Muscle of leg (tissue), 16 donors: ENCODE data around the gene LRATD1. TPM values are rescaled to one million over a fixed set of nuclear protein-coding genes. Genes with fewer than 3 reads are reported as not detected.
A peak's percentile ranks its signal among the peaks of the same experiment; 100 is the strongest.

Experiments
- DNase-seq: peaks from one replicate; pipeline ENCODE4 v3.0.0; 2013
- H3K27ac ChIP-seq: one replicate; pipeline ENCODE4 v1.5.1; 2013; ENCODE audit warnings: mild to moderate bottlenecking, low read length, control low read depth
- H3K27me3 ChIP-seq: one replicate; pipeline ENCODE4 v1.6.1; 2013; ENCODE audit warnings: low read length; ENCODE audit not compliant: control insufficient read depth, insufficient read depth
- H3K36me3 ChIP-seq: one replicate; pipeline ENCODE4 v1.6.1; 2013; ENCODE audit warnings: low read length; ENCODE audit not compliant: control insufficient read depth, insufficient read depth
- H3K4me1 ChIP-seq: one replicate; pipeline ENCODE4 v1.6.1; 2013; ENCODE audit warnings: low read length; ENCODE audit not compliant: control insufficient read depth, insufficient read depth
- H3K4me3 ChIP-seq: one replicate; pipeline ENCODE4 v1.5.1; 2013; ENCODE audit warnings: low read length, control low read depth
- H3K9me3 ChIP-seq: replicated peaks from 2 replicates; pipeline ENCODE4 v1.6.1; 2013; ENCODE audit warnings: low read depth, low read length; ENCODE audit not compliant: control insufficient read depth
- WGBS: methylation state at CpG from one replicate; pipeline ENCODE4 v1.1.5; 2013; ENCODE audit warnings: missing lambda C conversion rate; ENCODE audit not compliant: insufficient coverage; 5-methylcytosine and 5-hydroxymethylcytosine counted together
- long read RNA-seq, 11 donors: transcript quantifications; one replicate each; lab custom pipeline, GENCODE V29; 2026
- polyA plus RNA-seq, 8 donors: library from polyadenylated mRNA; unstranded; fragments of 120-200 nt; gene quantifications; one replicate each; pipeline versions ENCODE4 v1.2.1 to v1.2.3, GENCODE V29; 2013; ENCODE audit warnings: inconsistent platforms in 1 of 8, low replicate concordance in 1 of 8; ENCODE audit not compliant: insufficient read length in 8 of 8, insufficient read depth in 1 of 8
- total RNA-seq: library from RNA; stranded (reverse); fragments of 120-200 nt; gene quantifications from one replicate; pipeline ENCODE4 v1.2.4, GENCODE V29; 2013

Gene LRATD1
- total RNA-seq (4.8 TPM), polyA plus RNA-seq (10 to 100 TPM in 5 of 8 donors, 1 to 10 TPM in 3; 7.6 to 16.3 (median 11.8) TPM)
- long read RNA-seq, donor 1, full-length matches to known transcripts: 2 of 2 reads
- long read RNA-seq, donor 1, partial matches to known transcripts: 0 of 2 reads
- long read RNA-seq, donor 1, other reads (novel, unspliced or antisense): 0 of 2 reads
- long read RNA-seq, donor 2: 0 reads
- long read RNA-seq, donor 3, full-length matches to known transcripts: 5 of 5 reads
- long read RNA-seq, donor 3, partial matches to known transcripts: 0 of 5 reads
- long read RNA-seq, donor 3, other reads (novel, unspliced or antisense): 0 of 5 reads
- long read RNA-seq, donor 4, partial matches to known transcripts: 0 of 1 reads
- long read RNA-seq, donor 4, other reads (novel, unspliced or antisense): 0 of 1 reads
- long read RNA-seq, donor 5, full-length matches to known transcripts: 4 of 4 reads
- long read RNA-seq, donor 5, partial matches to known transcripts: 0 of 4 reads
- long read RNA-seq, donor 5, other reads (novel, unspliced or antisense): 0 of 4 reads
- long read RNA-seq, donor 6: 0 reads
- long read RNA-seq, donor 7, full-length matches to known transcripts: 4 of 4 reads
- long read RNA-seq, donor 7, partial matches to known transcripts: 0 of 4 reads
- long read RNA-seq, donor 7, other reads (novel, unspliced or antisense): 0 of 4 reads
- long read RNA-seq, donor 8: 0 reads
- long read RNA-seq, donor 9, partial matches to known transcripts: 0 of 1 reads
- long read RNA-seq, donor 9, other reads (novel, unspliced or antisense): 0 of 1 reads
- long read RNA-seq, donor 10, full-length matches to known transcripts: 3 of 8 reads
- long read RNA-seq, donor 10, partial matches to known transcripts: 5 of 8 reads
- long read RNA-seq, donor 10, other reads (novel, unspliced or antisense): 0 of 8 reads
- long read RNA-seq, donor 11: 0 reads

- no peaks in the 10 kb centered on the region for H3K9me3 ChIP-seq
- DNase-seq: peak; percentile 94
- peaks cover 22% of the 10 kb centered on the region for H3K4me1 ChIP-seq
- under 1% methylated on average over 79 of the region's 81 CpGs for WGBS
- H3K4me3 ChIP-seq: peak within 1 kb of the TSS; percentile 66
- H3K36me3 ChIP-seq: no peaks in the 10 kb centered on the region
- no peak within 1 kb of the TSS for H3K27ac ChIP-seq
- peaks cover 34% of the 10 kb centered on the region for H3K27me3 ChIP-seq
These were observed at the start of gene LRATD1 for GRCh38 chr2:14632133-14632936. TSS of gene LRATD1 (plus strand) at chr2:14632717. CDS start at chr2:14633980, 1,263 bp downstream.

DNA sequence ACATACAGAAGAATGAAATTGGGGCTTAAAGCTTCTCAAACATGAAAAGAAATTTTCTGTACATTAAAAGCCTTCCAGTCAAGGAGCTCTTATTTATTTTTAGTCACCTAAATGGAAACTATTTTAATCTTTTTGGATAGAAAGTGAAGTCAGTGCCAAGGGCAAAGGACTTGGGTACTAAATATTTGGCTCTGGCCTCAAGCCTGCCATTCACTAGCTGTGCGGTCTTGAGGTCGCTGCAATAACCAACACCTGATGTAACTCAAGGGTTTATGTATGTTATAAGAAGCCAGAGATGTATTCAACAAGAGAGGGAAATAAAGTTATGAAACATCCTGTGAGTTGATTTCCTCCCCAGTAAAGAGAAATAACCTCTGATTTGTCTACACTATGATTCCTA lies 49.5 kb upstream of the LRATD1 start:
- no peak overlapping the region for H3K4me3 ChIP-seq
- DNase-seq: no peak
- H3K36me3 ChIP-seq: no peaks in the 10 kb centered on the region
- no peaks in the 10 kb centered on the region for H3K27me3 ChIP-seq
- H3K9me3 ChIP-seq: no peaks in the 10 kb centered on the region
- WGBS: no CpG with 5 or more reads among the region's 2 CpGs
- H3K27ac ChIP-seq: no peak overlapping the region
- no peaks in the 10 kb centered on the region for H3K4me1 ChIP-seq

DNA sequence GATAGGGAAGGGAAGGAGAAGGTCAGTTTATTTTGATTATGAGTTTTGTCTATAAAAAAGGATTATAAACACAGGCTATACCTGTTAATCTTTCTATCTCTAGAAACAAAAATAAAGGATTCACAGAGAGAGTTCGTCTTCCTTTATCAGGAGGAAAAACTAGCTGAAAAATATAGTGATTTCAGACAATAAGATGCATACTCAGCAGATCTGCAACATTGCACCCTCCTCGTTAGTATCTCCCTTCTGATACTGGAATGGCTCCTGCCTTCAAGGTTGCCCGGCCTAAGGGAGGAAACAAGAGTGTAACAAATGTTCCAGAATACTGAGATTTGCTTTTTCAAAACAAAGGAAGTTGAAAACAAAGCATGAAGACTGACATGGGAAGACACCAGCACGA lies 48.7 kb upstream of the LRATD1 start:
- no peak overlapping the region for H3K4me3 ChIP-seq
- H3K9me3 ChIP-seq: no peaks in the 10 kb centered on the region
- no peak for DNase-seq
- H3K27me3 ChIP-seq: no peaks in the 10 kb centered on the region
- WGBS: no CpG with 5 or more reads among the region's 4 CpGs
- no peaks in the 10 kb centered on the region for H3K36me3 ChIP-seq
- no peak overlapping the region for H3K27ac ChIP-seq
- no peaks in the 10 kb centered on the region for H3K4me1 ChIP-seq

DNA sequence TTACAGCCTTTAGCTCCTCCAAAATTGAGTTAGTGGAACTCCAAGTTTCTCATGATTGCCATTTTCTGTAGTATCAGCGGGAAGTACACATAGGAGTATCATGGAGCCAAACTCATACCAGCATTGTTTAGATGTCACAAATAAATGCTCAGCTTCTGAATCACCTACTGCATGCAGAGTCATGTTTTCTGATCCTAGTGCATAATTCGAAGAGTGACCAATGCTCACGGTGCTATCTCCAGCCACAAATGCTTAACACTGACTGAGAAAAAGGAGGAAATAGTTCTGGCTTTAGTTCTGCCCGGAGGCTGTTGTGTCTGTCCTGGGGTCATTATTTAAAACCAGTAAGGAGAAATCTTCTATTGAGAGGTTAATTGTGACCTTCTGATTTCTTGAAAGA lies 45.4 kb upstream of the LRATD1 start:
- H3K4me1 ChIP-seq: no peaks in the 10 kb centered on the region
- no peaks in the 10 kb centered on the region for H3K9me3 ChIP-seq
- WGBS: no CpG with 5 or more reads among the region's 4 CpGs
- no peak for DNase-seq
- no peaks in the 10 kb centered on the region for H3K36me3 ChIP-seq
- no peaks in the 10 kb centered on the region for H3K27me3 ChIP-seq
- no peak overlapping the region for H3K4me3 ChIP-seq
- H3K27ac ChIP-seq: no peak overlapping the region

GRCh38 chr2:14601156-14601770 lies 31.3 kb upstream of the LRATD1 start:
- no peaks in the 10 kb centered on the region for H3K27me3 ChIP-seq
- no peaks in the 10 kb centered on the region for H3K9me3 ChIP-seq
- 100% methylated on average over 2 of the region's 3 CpGs for WGBS
- H3K27ac ChIP-seq: no peak overlapping the region
- no peaks in the 10 kb centered on the region for H3K4me1 ChIP-seq
- H3K4me3 ChIP-seq: no peak overlapping the region
- H3K36me3 ChIP-seq: no peaks in the 10 kb centered on the region
- DNase-seq: no peak

DNA sequence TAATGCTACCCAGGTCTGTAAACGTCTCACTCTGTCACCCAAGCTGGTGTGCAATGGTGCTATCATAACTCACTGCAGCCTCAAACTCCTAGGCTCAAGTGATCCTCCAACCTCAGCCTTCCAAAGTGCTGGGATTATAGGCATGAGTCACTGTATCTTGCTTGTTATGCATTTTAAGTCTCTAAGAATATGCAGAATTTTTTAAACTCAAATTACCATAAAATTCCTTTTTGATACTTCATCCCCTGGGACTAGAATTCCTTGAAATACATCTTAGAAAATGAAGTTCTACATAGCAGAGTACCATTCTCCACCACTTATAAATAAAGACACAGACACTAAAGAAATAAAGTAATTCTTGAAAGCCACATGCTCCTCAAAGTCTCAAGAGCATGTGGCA lies 30.2 kb upstream of the LRATD1 start:
- H3K27me3 ChIP-seq: no peaks in the 10 kb centered on the region
- no CpG with 5 or more reads among the region's 1 CpG for WGBS
- no peaks in the 10 kb centered on the region for H3K36me3 ChIP-seq
- H3K4me3 ChIP-seq: no peak overlapping the region
- no peaks in the 10 kb centered on the region for H3K4me1 ChIP-seq
- H3K9me3 ChIP-seq: no peaks in the 10 kb centered on the region
- no peak overlapping the region for H3K27ac ChIP-seq
- no peak for DNase-seq

DNA sequence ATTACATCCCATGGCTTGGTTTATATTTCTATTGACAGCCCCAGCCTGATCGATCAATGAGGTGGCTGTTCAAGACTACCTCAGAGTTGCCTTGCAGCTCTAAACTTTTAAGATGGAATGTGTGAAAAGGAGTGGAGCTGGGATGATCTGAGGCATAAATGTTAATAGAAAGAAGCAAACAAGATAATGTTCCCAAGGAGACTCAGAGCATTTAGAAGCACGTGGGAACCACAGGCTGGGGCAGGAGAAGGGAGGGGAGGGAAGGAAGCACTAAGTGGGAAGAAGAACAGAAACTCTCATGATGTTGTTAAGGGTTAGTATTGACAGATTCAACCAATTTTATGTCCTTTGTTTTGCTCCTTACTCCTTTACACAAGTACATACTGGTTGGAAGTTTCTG lies 28.8 kb upstream of the LRATD1 start:
- Histone ChIP-seq H3K4me3 (no peak overlapping the region), H3K4me1 (no peaks in the 10 kb centered on the region), H3K9me3 (no peaks in the 10 kb centered on the region), H3K27ac (no peak overlapping the region), H3K36me3 (no peaks in the 10 kb centered on the region), H3K27me3 (no peaks in the 10 kb centered on the region)
- WGBS: 100% methylated on average over 1 of the region's 2 CpGs
- DNase-seq: no peak

DNA sequence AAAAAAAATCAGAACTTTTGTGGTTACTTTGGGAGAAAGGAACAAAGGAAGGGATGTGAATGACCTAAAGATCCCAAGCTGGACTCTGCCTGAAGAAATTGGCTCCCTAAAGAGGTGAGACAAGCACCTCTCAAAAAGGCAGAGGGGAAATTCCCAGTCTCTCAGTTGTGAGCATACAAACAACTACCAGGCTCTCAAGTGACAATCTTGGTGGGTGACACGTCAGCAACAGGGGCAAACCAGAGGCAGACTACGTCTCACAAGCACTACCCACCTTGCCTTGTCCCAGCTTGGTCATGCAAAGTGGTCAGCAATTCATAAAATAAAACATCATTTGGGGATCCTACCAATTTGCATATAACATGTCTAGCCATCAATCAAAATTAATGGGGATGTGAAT lies 24.3 kb upstream of the LRATD1 start:
- WGBS: no CpG with 5 or more reads among the region's 2 CpGs
- no peak for DNase-seq

GRCh38 chr2:14614017-14614416 lies 18.5 kb upstream of the LRATD1 start:
- no peak for DNase-seq
- Histone ChIP-seq H3K27ac (no peak overlapping the region), H3K9me3 (no peaks in the 10 kb centered on the region)

More for the DNA sequence above, 24.3 kb upstream of the LRATD1 start:
- no peaks in the 10 kb centered on the region for H3K36me3 ChIP-seq
- no peaks in the 10 kb centered on the region for H3K27me3 ChIP-seq
- no peak overlapping the region for H3K4me3 ChIP-seq
- H3K27ac ChIP-seq: no peak overlapping the region
- no peaks in the 10 kb centered on the region for H3K9me3 ChIP-seq
- H3K4me1 ChIP-seq: no peaks in the 10 kb centered on the region

More at GRCh38 chr2:14614017-14614416, 18.5 kb upstream of the LRATD1 start:
- Histone ChIP-seq H3K4me3 (no peak overlapping the region), H3K4me1 (no peaks in the 10 kb centered on the region), H3K27me3 (no peaks in the 10 kb centered on the region), H3K36me3 (no peaks in the 10 kb centered on the region)
